HEK293 (cell line): ENCODE measurements around the gene KLF16.

ENCODE experiments used
- GLI4 ChIP-seq: fragments of 450-650 bp; formaldehyde crosslinking; IDR thresholded peaks from 2 replicates; pipeline ENCODE4 v1.5.1; 2016; ENCODE audit warnings: missing biosample characterization, missing genetic modification characterization
- KLF1 ChIP-seq: fragments of 450-650 bp; formaldehyde crosslinking; IDR thresholded peaks from 2 replicates; pipeline ENCODE4 v1.5.1; 2016; ENCODE audit warnings: missing biosample characterization, missing genetic modification characterization
- KLF9 ChIP-seq: fragments of 450-650 bp; formaldehyde crosslinking; IDR thresholded peaks from 2 replicates; pipeline ENCODE4 v1.5.1; 2016; ENCODE audit warnings: missing biosample characterization, missing genetic modification characterization, low read depth
- PRDM1 ChIP-seq: fragments of 450-650 bp; formaldehyde crosslinking; IDR thresholded peaks from 2 replicates; pipeline ENCODE4; 2016; ENCODE audit warnings: missing biosample characterization, missing genetic modification characterization
- PRDM10 ChIP-seq: fragments of 450-650 bp; formaldehyde crosslinking; IDR thresholded peaks from 2 replicates; pipeline ENCODE4 v1.5.1; 2016; ENCODE audit warnings: missing biosample characterization, missing genetic modification characterization
- SP2 ChIP-seq: fragments of 450-650 bp; formaldehyde crosslinking; IDR thresholded peaks from 2 replicates; pipeline ENCODE4 v1.5.1; 2016; ENCODE audit warnings: missing biosample characterization, missing genetic modification characterization
- TRIM28 ChIP-seq: IDR thresholded peaks from 2 replicates; pipeline ENCODE4 v1.6.1; 2011; ENCODE audit warnings: low read length, control low read depth, borderline replicate concordance
- ZEB2 ChIP-seq: fragments of 450-650 bp; formaldehyde crosslinking; IDR thresholded peaks from 2 replicates; pipeline ENCODE4 v1.5.1; 2016; ENCODE audit warnings: missing biosample characterization, missing genetic modification characterization
- ZFP37 ChIP-seq: fragments of 450-650 bp; formaldehyde crosslinking; IDR thresholded peaks from 2 replicates; pipeline ENCODE4 v1.5.1; 2016; ENCODE audit warnings: missing biosample characterization, missing genetic modification characterization
- ZFP69B ChIP-seq: fragments of 450-650 bp; formaldehyde crosslinking; IDR thresholded peaks from 2 replicates; pipeline ENCODE4 v1.5.1; 2016; ENCODE audit warnings: missing biosample characterization, missing genetic modification characterization
- ZNF132 ChIP-seq: fragments of 450-650 bp; formaldehyde crosslinking; IDR thresholded peaks from 2 replicates; pipeline ENCODE4 v1.5.1; 2017; ENCODE audit warnings: missing biosample characterization, missing genetic modification characterization, borderline replicate concordance
- ZNF148 ChIP-seq: fragments of 450-650 bp; formaldehyde crosslinking; IDR thresholded peaks from 2 replicates; pipeline ENCODE4 v1.5.0; 2017; ENCODE audit warnings: missing biosample characterization, missing genetic modification characterization, borderline replicate concordance
- ZNF2 ChIP-seq: fragments of 450-650 bp; formaldehyde crosslinking; IDR thresholded peaks from 2 replicates; pipeline ENCODE4 v1.5.1; 2016; ENCODE audit warnings: missing biosample characterization, missing genetic modification characterization
- ZNF223 ChIP-seq: fragments of 450-650 bp; formaldehyde crosslinking; IDR thresholded peaks from 2 replicates; pipeline ENCODE4 v1.5.1; 2016; ENCODE audit warnings: missing biosample characterization, missing genetic modification characterization
- ZNF239 ChIP-seq: fragments of 450-650 bp; formaldehyde crosslinking; IDR thresholded peaks from 2 replicates; pipeline ENCODE4 v1.5.1; 2016; ENCODE audit warnings: missing biosample characterization, missing genetic modification characterization
- ZNF354C ChIP-seq: fragments of 450-650 bp; formaldehyde crosslinking; IDR thresholded peaks from 2 replicates; pipeline ENCODE4 v1.5.1; 2016; ENCODE audit warnings: missing biosample characterization, missing genetic modification characterization, low read depth, borderline replicate concordance
- ZNF558 ChIP-seq: fragments of 450-650 bp; formaldehyde crosslinking; IDR thresholded peaks from 2 replicates; pipeline ENCODE4 v1.5.1; 2016; ENCODE audit warnings: missing biosample characterization, missing genetic modification characterization
- ZNF654 ChIP-seq: fragments of 450-650 bp; formaldehyde crosslinking; IDR thresholded peaks from 2 replicates; pipeline ENCODE4 v1.5.1; 2016; ENCODE audit warnings: low read depth, missing biosample characterization, missing genetic modification characterization
- ZNF692 ChIP-seq: fragments of 450-650 bp; formaldehyde crosslinking; IDR thresholded peaks from 2 replicates; pipeline ENCODE4 v1.5.1; 2016; ENCODE audit warnings: missing biosample characterization, missing genetic modification characterization
- ZNF776 ChIP-seq: fragments of 450-650 bp; formaldehyde crosslinking; IDR thresholded peaks from 2 replicates; pipeline ENCODE4 v1.5.0; 2017; ENCODE audit warnings: missing biosample characterization, missing genetic modification characterization, borderline replicate concordance
- ZNF843 ChIP-seq: fragments of 450-650 bp; formaldehyde crosslinking; IDR thresholded peaks from 2 replicates; pipeline ENCODE4 v1.5.1; 2016; ENCODE audit warnings: missing biosample characterization, missing genetic modification characterization
- ZSCAN30 ChIP-seq: fragments of 450-650 bp; IDR thresholded peaks from 2 replicates; pipeline ENCODE4 v1.5.1; 2018; ENCODE audit warnings: missing biosample characterization, mild to moderate bottlenecking, missing genetic modification characterization, moderate library complexity
- ZXDB ChIP-seq: fragments of 450-650 bp; formaldehyde crosslinking; IDR thresholded peaks from 2 replicates; pipeline ENCODE4 v1.5.1; 2016; ENCODE audit warnings: missing biosample characterization, missing genetic modification characterization

KLF16 gene

GRCh38 chr19:1810439-1811160 is 52.8 kb downstream of the KLF16 start (continued):
- TF ChIP-seq ZNF148 (tag by site-specific recombination), result no peak
- no peak for TF ChIP-seq ZNF843 (tag by site-specific recombination)
- peak; percentile 36 for TF ChIP-seq SP2 (tag by site-specific recombination)
- no peak for TF ChIP-seq ZNF776 (tag by site-specific recombination)
- TF ChIP-seq KLF9, result no peak
- TF ChIP-seq ZNF132 (tag by site-specific recombination), result no peak
- no peak for TF ChIP-seq PRDM10 (tag by site-specific recombination)
- no peak for TF ChIP-seq PRDM1 (tag by site-specific recombination)
- no peak for TF ChIP-seq ZNF654 (tag by site-specific recombination)
- TF ChIP-seq TRIM28, result no peak
- TF ChIP-seq ZNF239 (tag by site-specific recombination), result no peak
- TF ChIP-seq ZXDB, result no peak
- peak; percentile 46 for TF ChIP-seq KLF1 (tag by site-specific recombination)
- TF ChIP-seq GLI4 (tag by site-specific recombination), result no peak
- TF ChIP-seq ZNF2 (tag by site-specific recombination), result no peak
- no peak for TF ChIP-seq ZNF223 (tag by site-specific recombination)
- TF ChIP-seq ZNF558 (tag by site-specific recombination), result no peak
- no peak for TF ChIP-seq ZEB2 (tag by site-specific recombination)
- no peak for TF ChIP-seq ZNF354C
- no peak for TF ChIP-seq ZSCAN30
- no peak for TF ChIP-seq ZFP37 (tag by site-specific recombination)
- TF ChIP-seq ZNF692 (tag by site-specific recombination), result no peak
- no peak for TF ChIP-seq ZFP69B (tag by site-specific recombination)
